Thoracic aorta (tissue), 2 donors: ENCODE results near the gene LDLRAD2. TPM values are rescaled to one million over a fixed set of nuclear protein-coding genes. Genes with fewer than 3 reads are reported as not detected.

Experiments used
- ATAC-seq: fragments of 150-250 bp; one replicate; pipeline ENCODE4 v1.8.0; 2017; ENCODE audit warnings: low read depth; ENCODE audit not compliant: insufficient number of reproducible peaks, low FRiP score
- DNase-seq: peaks from one replicate; pipeline ENCODE4 v3.0.0-alpha.2; 2020; ENCODE audit warnings: low spot score
- H3K27ac ChIP-seq, 2 donors: fragments of 200-600 bp; sonication (generic); 1 replicate in 1 of 2; 2 replicates in 1 of 2; pipeline ENCODE4 v1.5.1; 2016; ENCODE audit warnings: mild to moderate bottlenecking in 2 of 2, moderate library complexity in 2 of 2
- H3K27me3 ChIP-seq: fragments of 200-600 bp; sonication (generic); replicated peaks from 2 replicates; pipeline ENCODE4 v1.6.0; 2016; ENCODE audit warnings: mild to moderate bottlenecking; ENCODE audit not compliant: insufficient read depth
- H3K36me3 ChIP-seq: fragments of 200-600 bp; sonication (generic); one replicate; pipeline ENCODE4 v1.5.1; 2016
- H3K4me1 ChIP-seq, 2 donors: fragments of 200-600 bp; sonication (generic); 1 replicate in 1 of 2; 2 replicates in 1 of 2; pipeline versions ENCODE4 v1.5.1 to v1.6.0; 2016; ENCODE audit warnings: low read depth in 2 of 2, mild to moderate bottlenecking in 1 of 2; ENCODE audit not compliant: control insufficient read depth in 1 of 2
- H3K4me3 ChIP-seq: fragments of 200-600 bp; sonication (generic); 2 replicates; pipeline ENCODE4 v1.5.1; 2016; ENCODE audit warnings: mild to moderate bottlenecking
- H3K9me3 ChIP-seq: fragments of 200-600 bp; sonication (generic); 2 replicates; pipeline ENCODE4 v1.5.1; 2016
- total RNA-seq, 2 donors: library from RNA; depleted of rRNA; stranded (reverse); fragments of >200 nt; gene quantifications; one replicate each; pipeline versions ENCODE4 v1.1.0 to v1.2.3, GENCODE V29; 2016
- TF ChIP-seq, protein P1 (sequence below): fragments of 200-600 bp; sonication (generic); IDR thresholded peaks from one replicate; pipeline ENCODE4 v1.5.1; 2019; ENCODE audit warnings: antibody characterized with exemption

Gene LDLRAD2
- total RNA-seq, 2 donors from 2014 or later: 0.27 TPM; not detected in 1

DNA sequence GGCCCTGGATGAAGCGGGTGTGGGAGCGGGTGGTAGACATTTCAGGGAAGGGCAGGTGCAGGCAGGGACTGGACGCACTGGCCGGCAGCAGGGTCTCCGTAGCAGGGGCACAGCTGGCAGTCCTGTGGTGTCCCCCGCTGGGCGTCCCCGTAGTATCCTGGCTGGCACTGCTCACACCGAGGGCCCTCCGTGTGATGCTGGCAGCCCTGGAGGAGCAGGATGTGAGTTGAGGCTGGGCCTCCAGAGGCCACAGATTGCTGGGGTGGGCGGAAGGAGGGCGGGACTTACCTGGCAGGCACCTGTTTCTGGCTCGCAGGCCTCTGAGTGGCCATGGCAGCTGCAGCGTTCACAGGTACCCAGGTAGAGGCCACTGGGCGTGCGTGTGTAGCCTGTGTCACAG is 62.3 kb downstream of the LDLRAD2 start:
- no peaks in the 10 kb centered on the region for H3K27me3 ChIP-seq
- no peak for DNase-seq
- no peak for ATAC-seq
- no peak overlapping the region for H3K4me3 ChIP-seq
- peaks cover 84% of the 10 kb centered on the region for H3K36me3 ChIP-seq
- H3K9me3 ChIP-seq: no peaks in the 10 kb centered on the region
- TF ChIP-seq, protein P1, sequence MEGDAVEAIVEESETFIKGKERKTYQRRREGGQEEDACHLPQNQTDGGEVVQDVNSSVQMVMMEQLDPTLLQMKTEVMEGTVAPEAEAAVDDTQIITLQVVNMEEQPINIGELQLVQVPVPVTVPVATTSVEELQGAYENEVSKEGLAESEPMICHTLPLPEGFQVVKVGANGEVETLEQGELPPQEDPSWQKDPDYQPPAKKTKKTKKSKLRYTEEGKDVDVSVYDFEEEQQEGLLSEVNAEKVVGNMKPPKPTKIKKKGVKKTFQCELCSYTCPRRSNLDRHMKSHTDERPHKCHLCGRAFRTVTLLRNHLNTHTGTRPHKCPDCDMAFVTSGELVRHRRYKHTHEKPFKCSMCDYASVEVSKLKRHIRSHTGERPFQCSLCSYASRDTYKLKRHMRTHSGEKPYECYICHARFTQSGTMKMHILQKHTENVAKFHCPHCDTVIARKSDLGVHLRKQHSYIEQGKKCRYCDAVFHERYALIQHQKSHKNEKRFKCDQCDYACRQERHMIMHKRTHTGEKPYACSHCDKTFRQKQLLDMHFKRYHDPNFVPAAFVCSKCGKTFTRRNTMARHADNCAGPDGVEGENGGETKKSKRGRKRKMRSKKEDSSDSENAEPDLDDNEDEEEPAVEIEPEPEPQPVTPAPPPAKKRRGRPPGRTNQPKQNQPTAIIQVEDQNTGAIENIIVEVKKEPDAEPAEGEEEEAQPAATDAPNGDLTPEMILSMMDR: no peak
- H3K27ac ChIP-seq: peak overlapping the region in 1 of 2 donors; percentile 69
- peaks cover 8 to 31% of the 10 kb centered on the region in 2 donors for H3K4me1 ChIP-seq

Other genes with a start within 250 kb of the LDLRAD2 start
- under 1 TPM; 0.27 to 0.92 TPM for gene RAP1GAP, start 142.9 kb upstream of the LDLRAD2 start, total RNA-seq
- 10 to 100 TPM; 48.9 to 77.5 TPM for gene USP48, start 29.1 kb upstream of the LDLRAD2 start, total RNA-seq
- 100 to 1,000 TPM; 684 to 846 TPM for gene HSPG2, start 125.0 kb downstream of the LDLRAD2 start, total RNA-seq
- gene CELA3B, start 164.8 kb downstream of the LDLRAD2 start, total RNA-seq: 1 to 10 TPM in 1 of 2 donors, not detected in 1; 2.0 TPM
- 1 to 10 TPM; 2.0 to 6.6 TPM for gene CELA3A, start 189.4 kb downstream of the LDLRAD2 start, total RNA-seq
- 100 to 1,000 TPM; 156 to 187 TPM for gene CDC42, start 240.4 kb downstream of the LDLRAD2 start, total RNA-seq